ENCODE data around the gene CITED4. TPM values are rescaled to one million over a fixed set of nuclear protein-coding genes. Genes with fewer than 3 reads are reported as not detected.

The CITED4 gene
- total RNA-seq, 2 experiments from 2014 or later = 2.0 TPM; not detected in 1

DNA sequence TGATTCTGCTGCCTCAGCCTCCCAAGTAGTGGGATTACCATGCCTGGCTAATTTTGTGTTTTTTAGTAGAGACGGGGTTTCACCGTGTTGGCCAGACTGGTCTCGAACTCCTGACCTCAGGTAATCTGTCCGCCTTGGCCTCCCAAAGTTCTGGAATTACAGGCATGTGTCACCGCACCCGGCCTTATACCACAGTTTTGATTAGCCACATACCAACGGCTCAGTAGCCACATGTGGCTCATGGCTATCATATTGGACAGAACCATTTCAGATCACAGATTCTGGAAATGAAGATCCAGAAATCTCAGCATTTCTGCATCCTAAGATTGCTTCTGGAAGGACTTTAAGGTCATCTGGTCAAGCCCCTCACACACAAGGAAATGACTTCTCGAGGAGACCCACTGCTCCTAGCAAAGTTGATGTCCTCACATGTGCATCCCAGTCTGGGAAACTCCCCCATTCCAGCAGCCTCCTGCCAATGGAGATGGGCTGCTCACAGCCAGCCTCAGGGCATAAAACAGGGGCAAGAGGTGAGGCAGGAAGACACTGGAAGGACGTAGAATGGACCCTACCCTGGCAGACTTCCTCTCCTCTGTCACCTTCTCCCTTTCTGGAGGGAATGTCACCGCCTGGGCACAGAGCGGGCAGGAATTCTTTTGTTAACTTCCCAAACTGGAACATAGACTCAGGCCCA, 17.5 kb upstream of the CITED4 start:
- CTCF ChIA-PET (ENCODE audit: unreplicated experiment) = no interaction called here
- intact Hi-C loops (cut with micrococcal nuclease; ENCODE audit: unreplicated experiment) = no loop called here

DNA sequence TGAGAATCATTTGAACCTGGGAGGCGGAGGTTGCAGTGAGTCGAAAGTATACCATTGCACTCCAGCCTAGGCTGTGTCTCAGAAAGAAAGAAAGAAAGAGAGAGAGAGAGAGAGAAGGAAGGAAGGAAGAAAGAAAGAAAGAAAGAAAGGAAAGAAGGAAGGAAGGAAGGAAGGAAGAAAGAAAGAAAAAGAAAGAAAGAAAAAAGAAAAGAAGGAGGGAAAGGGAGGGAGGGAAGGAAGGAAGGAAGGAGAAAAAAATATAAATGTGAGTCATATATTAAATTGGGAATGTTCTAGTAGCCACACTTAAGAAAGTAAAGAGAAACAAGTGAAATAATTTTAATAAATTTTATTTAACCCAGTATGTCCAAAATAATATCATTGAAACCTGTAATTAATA, 16.7 kb upstream of the CITED4 start:
- H3K4me3 ChIP-seq (ENCODE audit: low read depth, low read length, poor library complexity, severe bottlenecking) = no peak overlapping the region
- no peak overlapping the region for H2AFZ ChIP-seq (ENCODE audit: low read length)
- H3K4me1 ChIP-seq (ENCODE audit: insufficient read depth, low read length, poor library complexity, severe bottlenecking) = no peaks in the 10 kb centered on the region
- DNase-seq (ENCODE audit: low spot score) = no peak
- intact Hi-C loops (cut with micrococcal nuclease; ENCODE audit: unreplicated experiment) = no loop called here
- no peaks in the 10 kb centered on the region for H3K36me3 ChIP-seq (ENCODE audit: insufficient read depth, low read length)
- H3K4me2 ChIP-seq (ENCODE audit: low read length) = no peak overlapping the region
- H3K79me2 ChIP-seq (ENCODE audit: insufficient read depth, low read depth, low read length) = no peaks in the 10 kb centered on the region
- peaks cover 4% of the 10 kb centered on the region; the same call in 1 of the 2 replicates for H3K9me3 ChIP-seq (ENCODE audit: low read length)
- no peaks in the 10 kb centered on the region for H3K9me2 ChIP-seq (ENCODE audit: insufficient read depth, low read length)
- no peak overlapping the region for H3K27ac ChIP-seq (ENCODE audit: low read depth, low read length, poor library complexity, severe bottlenecking)
- POLR2A ChIA-PET = interaction anchor here (0.7 kb wide), 1 partner anchor 1468 kb away, joined by 3 read pairs; no protein-coding TSS in a partner anchor
- CTCF ChIA-PET (ENCODE audit: unreplicated experiment) = no interaction called here
- no peaks in the 10 kb centered on the region for H4K20me1 ChIP-seq (ENCODE audit: insufficient read depth, low read length)
- TF ChIP-seq EZH2phosphoT487 (IDR thresholded peaks at IDR 0.05; ENCODE audit: borderline replicate concordance, low read depth, low read length) = no peak
- TF ChIP-seq, protein P1, sequence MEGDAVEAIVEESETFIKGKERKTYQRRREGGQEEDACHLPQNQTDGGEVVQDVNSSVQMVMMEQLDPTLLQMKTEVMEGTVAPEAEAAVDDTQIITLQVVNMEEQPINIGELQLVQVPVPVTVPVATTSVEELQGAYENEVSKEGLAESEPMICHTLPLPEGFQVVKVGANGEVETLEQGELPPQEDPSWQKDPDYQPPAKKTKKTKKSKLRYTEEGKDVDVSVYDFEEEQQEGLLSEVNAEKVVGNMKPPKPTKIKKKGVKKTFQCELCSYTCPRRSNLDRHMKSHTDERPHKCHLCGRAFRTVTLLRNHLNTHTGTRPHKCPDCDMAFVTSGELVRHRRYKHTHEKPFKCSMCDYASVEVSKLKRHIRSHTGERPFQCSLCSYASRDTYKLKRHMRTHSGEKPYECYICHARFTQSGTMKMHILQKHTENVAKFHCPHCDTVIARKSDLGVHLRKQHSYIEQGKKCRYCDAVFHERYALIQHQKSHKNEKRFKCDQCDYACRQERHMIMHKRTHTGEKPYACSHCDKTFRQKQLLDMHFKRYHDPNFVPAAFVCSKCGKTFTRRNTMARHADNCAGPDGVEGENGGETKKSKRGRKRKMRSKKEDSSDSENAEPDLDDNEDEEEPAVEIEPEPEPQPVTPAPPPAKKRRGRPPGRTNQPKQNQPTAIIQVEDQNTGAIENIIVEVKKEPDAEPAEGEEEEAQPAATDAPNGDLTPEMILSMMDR (conservative IDR thresholded peaks at IDR 0.05; ENCODE audit: low read length) = no peak
- no TSS peak for BruUV-seq (replicated peaks)

More for the DNA sequence above, 17.5 kb upstream of the CITED4 start:
- H3K4me3 ChIP-seq (ENCODE audit: low read depth, low read length, poor library complexity, severe bottlenecking) = no peak overlapping the region
- POLR2A ChIA-PET = no interaction called here
- no peak overlapping the region for H3K4me2 ChIP-seq (ENCODE audit: low read length)
- no peak overlapping the region for H2AFZ ChIP-seq (ENCODE audit: low read length)
- TF ChIP-seq EZH2phosphoT487 (IDR thresholded peaks at IDR 0.05; ENCODE audit: borderline replicate concordance, low read depth, low read length) = no peak
- TF ChIP-seq, protein P1 (conservative IDR thresholded peaks at IDR 0.05; ENCODE audit: low read length) = no peak
- no peaks in the 10 kb centered on the region for H3K79me2 ChIP-seq (ENCODE audit: insufficient read depth, low read depth, low read length)
- DNase-seq (ENCODE audit: low spot score) = no peak
- H3K9me3 ChIP-seq (ENCODE audit: low read length) = peaks cover 4% of the 10 kb centered on the region; the same call in 1 of the 2 replicates
- no peaks in the 10 kb centered on the region for H3K9me2 ChIP-seq (ENCODE audit: insufficient read depth, low read length)
- H3K27ac ChIP-seq (ENCODE audit: low read depth, low read length, poor library complexity, severe bottlenecking) = no peak overlapping the region
- H3K36me3 ChIP-seq (ENCODE audit: insufficient read depth, low read length) = no peaks in the 10 kb centered on the region
- BruUV-seq (replicated peaks) = no TSS peak
- no peaks in the 10 kb centered on the region for H4K20me1 ChIP-seq (ENCODE audit: insufficient read depth, low read length)
- H3K4me1 ChIP-seq (ENCODE audit: insufficient read depth, low read length, poor library complexity, severe bottlenecking) = no peaks in the 10 kb centered on the region

DNA sequence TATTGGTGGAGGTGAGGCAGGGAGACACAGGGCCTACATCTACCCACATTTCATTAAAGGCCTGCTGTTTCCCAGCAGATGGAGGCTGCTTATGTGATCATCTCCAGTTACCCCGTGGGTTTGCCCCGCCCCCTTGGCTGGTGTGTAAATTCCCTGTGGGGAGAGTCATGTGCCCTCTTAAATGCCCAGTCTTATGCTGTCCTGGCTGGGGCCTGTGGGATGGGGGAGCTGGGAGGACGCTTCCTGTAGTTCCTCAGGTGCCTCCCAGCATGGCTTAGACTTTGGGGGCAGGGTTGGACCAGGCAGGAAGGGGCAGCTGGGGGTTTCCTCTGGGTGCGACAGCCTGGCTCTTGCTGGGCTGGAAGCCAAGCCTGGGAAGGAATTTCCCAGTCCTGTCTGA, 15.5 kb upstream of the CITED4 start:
- DNase-seq (ENCODE audit: low spot score) = no peak
- TF ChIP-seq, protein P1 (conservative IDR thresholded peaks at IDR 0.05; ENCODE audit: low read length) = no peak
- no peak for TF ChIP-seq EZH2phosphoT487 (IDR thresholded peaks at IDR 0.05; ENCODE audit: borderline replicate concordance, low read depth, low read length)
- intact Hi-C loops (cut with micrococcal nuclease; ENCODE audit: unreplicated experiment) = no loop called here
- ChIA-PET POLR2A (no interaction called here), CTCF (ENCODE audit: unreplicated experiment) (no interaction called here)
- no TSS peak for BruUV-seq (replicated peaks)
- Histone ChIP-seq H2AFZ (ENCODE audit: low read length) (no peak overlapping the region), H3K27ac (ENCODE audit: low read depth, low read length, poor library complexity, severe bottlenecking) (no peak overlapping the region), H3K36me3 (ENCODE audit: insufficient read depth, low read length) (no peaks in the 10 kb centered on the region), H3K4me1 (ENCODE audit: insufficient read depth, low read length, poor library complexity, severe bottlenecking) (no peaks in the 10 kb centered on the region), H3K9me3 (ENCODE audit: low read length) (peaks cover 4% of the 10 kb centered on the region; the same call in 1 of the 2 replicates), H4K20me1 (ENCODE audit: insufficient read depth, low read length) (no peaks in the 10 kb centered on the region), H3K4me3 (ENCODE audit: low read depth, low read length, poor library complexity, severe bottlenecking) (no peak overlapping the region), H3K4me2 (ENCODE audit: low read length) (no peak overlapping the region), H3K79me2 (ENCODE audit: insufficient read depth, low read depth, low read length) (no peaks in the 10 kb centered on the region), H3K9me2 (ENCODE audit: insufficient read depth, low read length) (no peaks in the 10 kb centered on the region)
